GM10248 (cell line): ENCODE results near the gene EFCAB11.

Source experiments
- CTCF ChIA-PET: fragments of 300-600 bp; sonication (Branson Sonifier 250); formaldehyde crosslinking; extraction: SDS; loops from one replicate; lab custom pipeline; 2021; ENCODE audit warnings: antibody characterized with exemption; lab: Yijun Ruan, JAX
- POLR2A ChIA-PET: fragments of 350-650 bp; sonication (Branson Sonifier 250); formaldehyde crosslinking; extraction: SDS; loops from one replicate; lab custom pipeline; 2020; ENCODE audit warnings: antibody characterized with exemption; lab: Yijun Ruan, JAX
- DNase-seq: peaks from one replicate; pipeline ENCODE4 v3.0.0; 2012; ENCODE audit errors: extremely low spot score
- CTCF ChIP-seq: IDR thresholded peaks from 2 replicates; pipeline ENCODE4 v1.5.1; 2012; ENCODE audit warnings: mild to moderate bottlenecking, low read depth; ENCODE audit errors: extremely low read depth, missing control alignments, control extremely low read depth

EFCAB11 gene

DNA sequence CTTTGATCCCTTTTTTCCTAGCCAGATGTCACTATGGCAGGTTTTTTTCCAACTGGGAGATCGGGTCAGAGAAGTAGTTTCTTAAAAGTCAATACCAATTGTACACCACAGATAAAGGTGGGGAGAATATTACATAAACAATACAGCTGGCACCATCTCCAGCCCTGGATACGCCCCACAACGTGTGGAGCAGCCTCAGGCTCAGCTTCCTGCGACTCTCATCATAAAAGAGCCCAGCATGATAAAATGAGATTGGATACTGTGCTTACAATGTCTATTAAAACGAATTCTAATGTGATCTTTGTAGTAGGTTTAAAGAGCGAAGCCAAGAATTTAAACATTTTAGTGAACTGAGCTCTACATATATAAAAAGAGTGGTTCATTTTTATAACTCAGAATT, 21.5 kb downstream of the EFCAB11 start:
- POLR2A ChIA-PET: no interaction called here
- CTCF ChIA-PET: interaction anchor here (1.0 to 1.7 kb wide), 3 partner anchors 18 to 892 kb away, joined by 3 to 5 read pairs (median 4); no protein-coding TSS in a partner anchor
- TF ChIP-seq CTCF: no peak
- DNase-seq: no peak

DNA sequence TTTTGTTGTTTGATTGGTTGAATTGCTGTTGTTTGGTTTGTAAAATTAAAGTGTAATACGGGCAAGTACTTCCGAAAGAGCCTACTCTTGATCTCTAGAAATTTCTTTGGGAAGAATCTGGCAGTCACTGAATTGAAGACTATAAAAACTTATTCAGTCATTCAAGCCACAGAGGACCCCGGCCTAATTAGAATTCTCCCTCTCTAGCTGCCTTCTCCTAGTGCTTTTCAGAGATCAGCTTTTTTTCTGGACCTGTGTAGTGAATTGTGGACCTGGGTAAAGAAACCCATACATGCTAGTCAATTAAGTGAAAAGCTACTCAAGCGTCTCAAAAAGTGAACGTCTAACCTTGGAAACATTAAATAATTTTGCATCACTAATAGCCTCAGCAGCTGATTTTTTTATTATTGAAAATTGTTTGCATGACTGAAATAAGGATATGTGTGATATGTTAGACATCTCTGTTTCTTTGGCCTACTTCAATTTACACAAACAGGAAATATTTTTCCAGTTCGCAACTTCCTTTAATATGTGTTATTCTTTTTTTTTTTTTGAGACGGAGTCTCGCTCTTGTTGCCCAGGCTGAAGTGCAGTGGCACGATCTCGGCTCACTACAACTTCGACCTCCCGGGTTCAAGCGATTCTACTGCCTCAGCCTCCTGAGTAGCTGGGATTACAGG, 27.2 kb downstream of the EFCAB11 start:
- DNase-seq: no peak
- POLR2A ChIA-PET: no interaction called here
- CTCF ChIA-PET: interaction anchor here (0.6 to 2.6 kb wide), 3 partner anchors 11 to 14 kb away, joined by 3 to 15 read pairs (median 3); no protein-coding TSS in a partner anchor
- no peak for TF ChIP-seq CTCF

DNA sequence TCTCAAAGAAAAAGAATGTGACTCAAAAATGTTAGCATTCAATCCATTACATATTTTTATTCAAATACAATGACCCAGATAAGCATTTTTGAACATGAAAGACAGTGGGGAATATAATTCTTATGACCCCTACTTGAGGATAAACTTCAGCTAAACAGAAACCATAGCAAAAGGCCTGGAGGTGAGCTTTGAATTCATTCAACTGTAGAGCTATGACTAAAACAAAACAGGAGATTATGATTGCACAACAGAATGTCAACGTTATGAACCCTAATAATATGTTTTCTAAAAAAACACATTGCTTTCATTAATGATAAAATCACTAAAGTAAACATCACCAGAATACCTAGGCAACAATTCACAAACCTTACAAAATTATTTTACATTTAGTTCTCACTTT, 27.8 kb downstream of the EFCAB11 start:
- ChIA-PET CTCF (interaction anchor here (1.5 to 2.6 kb wide), 3 partner anchors 12 to 14 kb away, joined by 3 to 15 read pairs (median 4); no protein-coding TSS in a partner anchor), POLR2A (no interaction called here)
- no peak for TF ChIP-seq CTCF
- DNase-seq: no peak

GRCh38 chr14:89924268-89924667, 30.3 kb downstream of the EFCAB11 start:
- no peak for TF ChIP-seq CTCF
- DNase-seq: no peak
- ChIA-PET POLR2A (no interaction called here), CTCF (interaction anchor here (1.1 to 3.2 kb wide), 3 partner anchors 11 to 33 kb away, joined by 3 to 13 read pairs (median 3); no protein-coding TSS in a partner anchor)

DNA sequence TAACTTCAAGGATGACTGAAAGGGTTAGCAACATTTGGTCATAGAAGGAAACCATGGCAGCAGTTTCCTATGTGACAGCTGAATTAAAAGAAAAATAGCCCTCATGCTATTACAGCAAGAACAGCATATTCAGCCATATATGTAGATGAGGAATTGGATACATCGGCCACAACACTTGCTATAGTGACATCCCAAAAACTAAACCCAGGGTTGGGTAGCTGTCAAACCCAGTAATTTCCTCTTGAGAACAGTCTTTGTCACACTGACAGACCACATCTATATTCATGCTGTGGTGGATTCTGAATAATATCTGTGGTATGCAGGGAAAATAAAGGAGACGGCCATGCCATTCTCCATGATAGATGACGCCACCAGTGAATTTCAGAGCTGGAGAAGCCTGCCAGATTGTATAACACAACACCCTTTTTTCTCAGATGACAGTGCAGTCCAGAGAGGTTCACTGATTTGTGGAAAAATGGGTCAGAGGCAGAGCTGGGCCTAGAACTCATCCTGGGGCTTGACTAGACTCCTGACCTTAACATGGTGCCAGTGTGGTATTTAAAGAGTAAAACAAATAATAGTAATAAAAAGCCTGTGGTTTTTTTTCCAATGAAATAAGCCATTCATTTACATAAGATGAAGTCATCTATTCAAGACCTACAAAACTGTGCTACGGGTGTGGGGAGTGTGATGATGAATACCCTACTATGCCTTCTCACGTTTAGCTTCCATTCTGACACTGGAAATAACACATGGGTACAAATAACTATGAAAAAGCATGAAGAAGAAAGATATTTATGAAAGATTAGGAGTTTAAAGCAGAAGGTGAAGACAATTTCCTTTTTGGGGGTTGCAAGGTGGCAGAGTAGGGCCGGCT, 32.3 kb downstream of the EFCAB11 start:
- ChIA-PET POLR2A (no interaction called here), CTCF (interaction anchor here (0.9 to 3.2 kb wide), 10 partner anchors 9 to 895 kb away, joined by 3 to 13 read pairs (median 4); no protein-coding TSS in a partner anchor)
- DNase-seq: no peak
- no peak for TF ChIP-seq CTCF

- ChIA-PET POLR2A (no interaction called here), CTCF (interaction anchor here (0.9 to 3.2 kb wide), 6 partner anchors 11 to 894 kb away, joined by 3 to 13 read pairs (median 7); no protein-coding TSS in a partner anchor)
- DNase-seq: no peak
- TF ChIP-seq CTCF: no peak
These were observed 33.2 kb downstream of the EFCAB11 start for GRCh38 chr14:89921346-89921745.
